K562 (cell line): ENCODE data around the gene INSIG1. TPM values are rescaled to one million over a fixed set of nuclear protein-coding genes. Genes with fewer than 3 reads are reported as not detected.

Experiments
- ELF2 ChIP-seq: fragments of 250-450 bp; sonication (Bioruptor Pico); IDR thresholded peaks from 2 replicates; pipeline ENCODE4 v1.5.0; 2021; ENCODE audit warnings: mild to moderate bottlenecking
- GATAD2A ChIP-seq: fragments of 450-650 bp; IDR thresholded peaks from 2 replicates; pipeline ENCODE4 v1.6.1; 2017
- HNRNPUL1 ChIP-seq: fragments of 200-400 bp; formaldehyde crosslinking; IDR thresholded peaks from 2 replicates; pipeline ENCODE4 v1.6.1; 2017; ENCODE audit warnings: low read length
- NUFIP1 ChIP-seq: fragments of 450-650 bp; IDR thresholded peaks from 2 replicates; pipeline ENCODE4 v1.6.1; 2018; ENCODE audit not compliant: partially characterized antibody
- PTRF ChIP-seq: fragments of 450-650 bp; IDR thresholded peaks from 2 replicates; pipeline ENCODE4 v1.6.1; 2016; ENCODE audit warnings: mild to moderate bottlenecking, missing genetic modification characterization, missing compliant biosample characterization
- RBM15 ChIP-seq: fragments of 200-400 bp; formaldehyde crosslinking; IDR thresholded peaks from 2 replicates; pipeline ENCODE4 v1.6.1; 2018; ENCODE audit warnings: mild to moderate bottlenecking, low read length, moderate library complexity; ENCODE audit not compliant: insufficient read depth
- SREBF1 ChIP-seq: fragments of 150-350 bp; IDR thresholded peaks from 2 replicates; pipeline ENCODE4 v1.6.1; 2014; ENCODE audit warnings: antibody characterized with exemption, low read depth, low read length, borderline replicate concordance
- SRSF9 ChIP-seq: fragments of 200-400 bp; formaldehyde crosslinking; IDR thresholded peaks from 2 replicates; pipeline ENCODE4 v1.6.1; 2017; ENCODE audit warnings: low read depth, low read length, borderline replicate concordance
- polyA plus RNA-seq, 8 experiments: library from polyadenylated mRNA; depleted of rRNA in 4 of 8; stranded (reverse) in 5 of 8; unstranded in 3 of 8; fragments of >200 nt; fragmentation: Nextera tagmentation in 2 of 8; fragmentation: Illumina TruSeq in 1 of 8; extraction: Ambion mirVana in 2 of 8; extraction: Trizol in 1 of 8; gene quantifications; 2 replicates each; pipeline versions ENCODE4 v1.2.1 to v1.2.3, GENCODE V29; 2011 to 2014; ENCODE audit warnings: inconsistent platforms in 1 of 8, missing spikeins in 1 of 8
- total RNA-seq, 7 experiments: library from RNA; depleted of rRNA in 6 of 7; stranded (reverse); fragments of >200 nt in 6 of 7; fragmentation: Illumina TruSeq in 2 of 7; extraction: Trizol in 2 of 7; gene quantifications; 2 replicates each; pipeline versions ENCODE4 v1.2.1 to v1.2.3, GENCODE V29; 2011 to 2021; ENCODE audit warnings: low replicate concordance in 1 of 7
- TF ChIP-seq, protein P1 (sequence below), 2 experiments: IDR thresholded peaks in 1 of 2; conservative IDR thresholded peaks in 1 of 2; 2 replicates each; pipeline ENCODE4 v1.6.1; 2016; ENCODE audit warnings: low read depth in 2 of 2, mild to moderate bottlenecking in 1 of 2, missing compliant biosample characterization in 1 of 2, missing genetic modification characterization in 1 of 2, moderate library complexity in 1 of 2
- TF ChIP-seq, protein P2 (sequence below): fragments of 250-450 bp; sonication (Bioruptor Pico); IDR thresholded peaks from 2 replicates; pipeline ENCODE4 v1.9.0; 2021; ENCODE audit warnings: mild to moderate bottlenecking
- TF ChIP-seq, protein P3 (sequence below): fragments of 450-650 bp; formaldehyde crosslinking; IDR thresholded peaks from 2 replicates; pipeline ENCODE4 v1.4.0; 2022; ENCODE audit warnings: missing genetic modification characterization

Gene INSIG1
- total and polyA plus RNA-seq, 9 of the 15 experiments (the other 6 are each of a cell fraction or from before 2014, with no cell fraction given) = 57.1 to 787 (median 238) TPM

DNA sequence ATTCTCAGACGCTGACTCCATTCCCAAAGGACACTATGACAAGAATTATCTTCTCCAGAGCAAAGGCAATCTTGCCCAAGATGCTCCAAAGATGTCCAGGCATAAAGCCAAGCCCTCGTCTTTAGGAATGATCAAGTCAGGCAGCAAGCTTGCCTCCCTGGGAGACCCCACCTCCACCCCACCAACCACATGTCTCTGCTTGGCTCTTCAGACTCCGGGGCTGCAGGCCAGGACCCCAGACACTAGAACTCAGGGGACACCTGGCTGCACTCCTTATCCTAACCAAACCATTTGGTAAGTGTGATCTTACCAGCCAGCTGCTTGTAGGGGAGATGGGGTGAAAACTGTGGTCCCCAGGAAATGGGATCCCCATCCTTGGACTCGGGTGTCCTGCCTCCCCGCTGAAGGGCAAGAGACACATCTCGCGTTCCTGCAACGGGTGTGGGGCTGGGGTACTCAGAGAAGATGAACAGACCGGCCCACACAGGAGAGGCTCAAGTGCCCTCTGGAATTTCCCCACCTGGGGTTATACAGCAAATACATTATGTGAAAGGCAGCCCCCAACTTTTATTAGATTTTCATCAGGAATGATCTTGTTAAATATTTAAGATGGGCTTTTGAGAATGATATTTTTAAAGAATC, 55.7 kb downstream of the INSIG1 start (continued):
- TF ChIP-seq, protein P1, sequence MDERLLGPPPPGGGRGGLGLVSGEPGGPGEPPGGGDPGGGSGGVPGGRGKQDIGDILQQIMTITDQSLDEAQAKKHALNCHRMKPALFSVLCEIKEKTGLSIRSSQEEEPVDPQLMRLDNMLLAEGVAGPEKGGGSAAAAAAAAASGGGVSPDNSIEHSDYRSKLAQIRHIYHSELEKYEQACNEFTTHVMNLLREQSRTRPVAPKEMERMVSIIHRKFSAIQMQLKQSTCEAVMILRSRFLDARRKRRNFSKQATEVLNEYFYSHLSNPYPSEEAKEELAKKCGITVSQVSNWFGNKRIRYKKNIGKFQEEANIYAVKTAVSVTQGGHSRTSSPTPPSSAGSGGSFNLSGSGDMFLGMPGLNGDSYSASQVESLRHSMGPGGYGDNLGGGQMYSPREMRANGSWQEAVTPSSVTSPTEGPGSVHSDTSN (CRISPR knock-in tag; IDR thresholded peaks at IDR 0.05; ENCODE audit: low read depth) = no peak
- TF ChIP-seq, protein P1 (tag; conservative IDR thresholded peaks at IDR 0.05; ENCODE audit: low read depth) = no peak
- no peak for TF ChIP-seq PTRF
- TF ChIP-seq SREBF1 = no peak
- no peak for TF ChIP-seq RBM15
- no peak for TF ChIP-seq ELF2
- no peak for TF ChIP-seq HNRNPUL1
- TF ChIP-seq SRSF9 = no peak
- TF ChIP-seq, protein P2, sequence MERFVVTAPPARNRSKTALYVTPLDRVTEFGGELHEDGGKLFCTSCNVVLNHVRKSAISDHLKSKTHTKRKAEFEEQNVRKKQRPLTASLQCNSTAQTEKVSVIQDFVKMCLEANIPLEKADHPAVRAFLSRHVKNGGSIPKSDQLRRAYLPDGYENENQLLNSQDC (CRISPR knock-in tag) = no peak
- TF ChIP-seq, protein P3, sequence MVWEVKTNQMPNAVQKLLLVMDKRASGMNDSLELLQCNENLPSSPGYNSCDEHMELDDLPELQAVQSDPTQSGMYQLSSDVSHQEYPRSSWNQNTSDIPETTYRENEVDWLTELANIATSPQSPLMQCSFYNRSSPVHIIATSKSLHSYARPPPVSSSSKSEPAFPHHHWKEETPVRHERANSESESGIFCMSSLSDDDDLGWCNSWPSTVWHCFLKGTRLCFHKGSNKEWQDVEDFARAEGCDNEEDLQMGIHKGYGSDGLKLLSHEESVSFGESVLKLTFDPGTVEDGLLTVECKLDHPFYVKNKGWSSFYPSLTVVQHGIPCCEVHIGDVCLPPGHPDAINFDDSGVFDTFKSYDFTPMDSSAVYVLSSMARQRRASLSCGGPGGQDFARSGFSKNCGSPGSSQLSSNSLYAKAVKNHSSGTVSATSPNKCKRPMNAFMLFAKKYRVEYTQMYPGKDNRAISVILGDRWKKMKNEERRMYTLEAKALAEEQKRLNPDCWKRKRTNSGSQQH (CRISPR knock-in tag) = no peak
- TF ChIP-seq NUFIP1 = no peak
- TF ChIP-seq GATAD2A = no peak
